Measurements from ENCODE around the gene STMN1. TPM values are rescaled to one million over a fixed set of nuclear protein-coding genes. Genes with fewer than 3 reads are reported as not detected.

Gene STMN1
- polyA plus RNA-seq, 1 donor from 2014 or later: 1,950 TPM

GRCh38 chr1:25858906-25859789 is 47.1 kb downstream of the STMN1 start, which contains the start of gene AUNIP:
TSS of gene AUNIP (minus strand) at chr1:25859457. CDS start at chr1:25859357, 100 bp downstream.
- no peaks in the 10 kb centered on the region for H3F3A ChIP-seq (ENCODE audit: insufficient read depth, low read length, poor library complexity, severe bottlenecking)
- H3K4me3 ChIP-seq (ENCODE audit: low read length): peak within 1 kb of the TSS; percentile 82
- peak; percentile 27 for TF ChIP-seq RAD21 (conservative IDR thresholded peaks at IDR 0.05)
- TF ChIP-seq SMC3 (conservative IDR thresholded peaks at IDR 0.05; ENCODE audit: poor library complexity): peak; percentile 37
- peak; percentile 97 for TF ChIP-seq MXI1 (conservative IDR thresholded peaks at IDR 0.05; ENCODE audit: poor library complexity, severe bottlenecking)
- TF ChIP-seq POLR2AphosphoS5 (IDR thresholded peaks at IDR 0.05): no peak
- no peak within 1 kb of the TSS for H3K27ac ChIP-seq (ENCODE audit: low read length)
- peak within 1 kb of the TSS; percentile 58 for H3K4me2 ChIP-seq (ENCODE audit: low read length)
- no peaks in the 10 kb centered on the region for H3K9me3 ChIP-seq (ENCODE audit: low read length)
- H3K36me3 ChIP-seq (ENCODE audit: insufficient read depth, low read length): peaks cover 5% of the 10 kb centered on the region
- peaks cover 8% of the 10 kb centered on the region for H3K27me3 ChIP-seq (ENCODE audit: insufficient read depth, low read depth, low read length)
- peak within 1 kb of the TSS; percentile 57 for H2AFZ ChIP-seq (ENCODE audit: low read depth, low read length)
- H4K20me1 ChIP-seq (ENCODE audit: insufficient read depth): no peaks in the 10 kb centered on the region
- H3K79me2 ChIP-seq (replicated peaks; ENCODE audit: insufficient read depth, low read length): no peaks in the 10 kb centered on the region
- H3K9ac ChIP-seq (ENCODE audit: low read length): peak within 1 kb of the TSS; percentile 38
- no peaks in the 10 kb centered on the region for H3K9me2 ChIP-seq (ENCODE audit: insufficient read depth, low read length)

GRCh38 chr1:25858494-25858893 is 47.7 kb downstream of the STMN1 start:
- no peaks in the 10 kb centered on the region for H3K9me2 ChIP-seq (ENCODE audit: insufficient read depth, low read length)
- H3K9ac ChIP-seq (ENCODE audit: low read length): peak overlapping the region; percentile 38
- no peak overlapping the region for H3K27ac ChIP-seq (ENCODE audit: low read length)

More at GRCh38 chr1:25858494-25858893, 47.7 kb downstream of the STMN1 start:
- Histone ChIP-seq H3K4me2 (ENCODE audit: low read length) (peak overlapping the region; percentile 58), H3F3A (ENCODE audit: insufficient read depth, low read length, poor library complexity, severe bottlenecking) (no peaks in the 10 kb centered on the region), H3K4me3 (ENCODE audit: low read length) (peak overlapping the region; percentile 82), H3K27me3 (ENCODE audit: insufficient read depth, low read depth, low read length) (peaks cover 8% of the 10 kb centered on the region), H2AFZ (ENCODE audit: low read depth, low read length) (no peak overlapping the region), H3K79me2 (replicated peaks; ENCODE audit: insufficient read depth, low read length) (no peaks in the 10 kb centered on the region), H3K9me3 (ENCODE audit: low read length) (no peaks in the 10 kb centered on the region), H4K20me1 (ENCODE audit: insufficient read depth) (no peaks in the 10 kb centered on the region), H3K36me3 (ENCODE audit: insufficient read depth, low read length) (peaks cover 5% of the 10 kb centered on the region)
- no peak for TF ChIP-seq SMC3 (conservative IDR thresholded peaks at IDR 0.05; ENCODE audit: poor library complexity)
- TF ChIP-seq MXI1 (conservative IDR thresholded peaks at IDR 0.05; ENCODE audit: poor library complexity, severe bottlenecking): no peak
- no peak for TF ChIP-seq CTCF (IDR thresholded peaks at IDR 0.05; ENCODE audit: poor library complexity, severe bottlenecking)
- TF ChIP-seq EZH2 (IDR thresholded peaks at IDR 0.05; ENCODE audit: borderline replicate concordance, insufficient read depth, low read length, poor library complexity, severe bottlenecking): no peak
- TF ChIP-seq REST (IDR thresholded peaks at IDR 0.05; ENCODE audit: borderline replicate concordance): no peak
- TF ChIP-seq EP300 (conservative IDR thresholded peaks at IDR 0.05; ENCODE audit: poor library complexity, severe bottlenecking): no peak
- TF ChIP-seq RAD21 (conservative IDR thresholded peaks at IDR 0.05): no peak
- TF ChIP-seq POLR2AphosphoS5 (IDR thresholded peaks at IDR 0.05): no peak
- no peak for TF ChIP-seq TAF1 (IDR thresholded peaks at IDR 0.05; ENCODE audit: low read depth)
